Gastrocnemius medialis (tissue), 4 donors: ENCODE data around the gene SLC31A2.

ENCODE experiments used
- CTCF ChIP-seq, 5 experiments: fragments of 450-650 bp in 3 of 5; fragments of 200-600 bp in 2 of 5; sonication (generic) in 2 of 5; IDR thresholded peaks in 4 of 5; conservative IDR thresholded peaks in 1 of 5; 1 replicate in 4 of 5; 2 replicates in 1 of 5; pipeline ENCODE4 v1.5.1; 2016 to 2019; ENCODE audit warnings: antibody characterized with exemption in 5 of 5, mild to moderate bottlenecking in 3 of 5, moderate library complexity in 3 of 5
- POLR2A ChIP-seq, 2 donors: fragments of 450-650 bp; IDR thresholded peaks; one replicate each; pipeline ENCODE4 v1.6.1; 2017; ENCODE audit warnings: antibody characterized with exemption in 2 of 2, mild to moderate bottlenecking in 2 of 2, moderate library complexity in 2 of 2

- TF ChIP-seq POLR2A (IDR thresholded peaks at IDR 0.05) (no peak), CTCF (IDR thresholded peaks at IDR 0.05 in 4 of 5, conservative IDR thresholded peaks at IDR 0.05 in 1 of 5) (no peak)
Observed at GRCh38 chr9:113184539-113184938, 33.7 kb downstream of the SLC31A2 start.
